ENCODE data around the gene VAV3.

DNA sequence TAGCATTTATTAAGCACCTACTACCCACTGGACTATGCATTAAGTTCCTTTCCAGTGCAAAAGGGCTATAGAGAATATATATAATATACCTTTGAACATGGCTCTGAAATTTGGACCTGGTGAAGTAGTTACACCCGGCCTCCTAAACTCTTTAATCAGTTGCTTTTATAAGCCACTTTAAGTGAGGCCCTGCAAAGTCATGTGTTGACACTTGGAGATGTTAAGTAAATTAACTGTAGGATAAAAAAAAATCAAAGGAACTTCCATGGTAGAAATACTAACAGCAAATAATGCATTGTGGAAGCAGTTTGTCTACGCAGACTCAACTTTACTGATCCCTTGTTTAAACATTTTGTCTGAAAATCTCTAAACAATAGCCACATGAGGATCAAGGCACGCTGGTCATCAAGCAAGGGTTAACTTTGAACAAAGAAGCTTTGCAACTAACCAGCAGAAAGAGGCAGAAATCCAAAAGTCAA lies 283.9 kb downstream of the VAV3 start:
- TF ChIP-seq, protein P1, sequence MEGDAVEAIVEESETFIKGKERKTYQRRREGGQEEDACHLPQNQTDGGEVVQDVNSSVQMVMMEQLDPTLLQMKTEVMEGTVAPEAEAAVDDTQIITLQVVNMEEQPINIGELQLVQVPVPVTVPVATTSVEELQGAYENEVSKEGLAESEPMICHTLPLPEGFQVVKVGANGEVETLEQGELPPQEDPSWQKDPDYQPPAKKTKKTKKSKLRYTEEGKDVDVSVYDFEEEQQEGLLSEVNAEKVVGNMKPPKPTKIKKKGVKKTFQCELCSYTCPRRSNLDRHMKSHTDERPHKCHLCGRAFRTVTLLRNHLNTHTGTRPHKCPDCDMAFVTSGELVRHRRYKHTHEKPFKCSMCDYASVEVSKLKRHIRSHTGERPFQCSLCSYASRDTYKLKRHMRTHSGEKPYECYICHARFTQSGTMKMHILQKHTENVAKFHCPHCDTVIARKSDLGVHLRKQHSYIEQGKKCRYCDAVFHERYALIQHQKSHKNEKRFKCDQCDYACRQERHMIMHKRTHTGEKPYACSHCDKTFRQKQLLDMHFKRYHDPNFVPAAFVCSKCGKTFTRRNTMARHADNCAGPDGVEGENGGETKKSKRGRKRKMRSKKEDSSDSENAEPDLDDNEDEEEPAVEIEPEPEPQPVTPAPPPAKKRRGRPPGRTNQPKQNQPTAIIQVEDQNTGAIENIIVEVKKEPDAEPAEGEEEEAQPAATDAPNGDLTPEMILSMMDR (IDR thresholded peaks at IDR 0.05) = no peak
- no peak for TF ChIP-seq POLR2A (IDR thresholded peaks at IDR 0.05)

Data from body of pancreas (tissue), 4 donors.